Cardiac muscle cell (in vitro differentiated cells and primary cell): ENCODE data around the gene GRM4. TPM values are rescaled to one million over a fixed set of nuclear protein-coding genes. Genes with fewer than 3 reads are reported as not detected.

ENCODE experiments used
- DNase-seq, 2 donors: peaks; one replicate each; pipeline versions ENCODE4 v3.0.0 to v3.0.0-alpha.2; 2010 to 2017; ENCODE audit warnings: low read depth in 1 of 2, low spot score in 1 of 2
- H3K27ac ChIP-seq: fragments of 200-600 bp; sonication (generic); 2 replicates; pipeline ENCODE4 v1.5.1; 2016
- H3K27me3 ChIP-seq: fragments of 200-600 bp; sonication (generic); 2 replicates; pipeline ENCODE4 v1.6.0; 2016; ENCODE audit warnings: control low read depth
- H3K36me3 ChIP-seq: fragments of 200-600 bp; sonication (generic); 2 replicates; pipeline ENCODE4 v1.5.1; 2016; ENCODE audit warnings: control low read depth
- H3K4me1 ChIP-seq: fragments of 200-600 bp; sonication (generic); 2 replicates; pipeline ENCODE4 v1.8.1; 2017; ENCODE audit warnings: low read depth, mild to moderate bottlenecking, mixed run types
- H3K4me3 ChIP-seq: fragments of 200-600 bp; sonication (generic); 2 replicates; pipeline ENCODE4 v1.5.1; 2016; ENCODE audit warnings: mild to moderate bottlenecking
- H3K9me3 ChIP-seq: fragments of 200-600 bp; sonication (generic); 2 replicates; pipeline ENCODE4 v1.5.1; 2017; ENCODE audit warnings: low read depth, mild to moderate bottlenecking, control low read depth
- polyA plus RNA-seq: library from polyadenylated mRNA; unstranded; fragments of >200 nt; fragmentation: Nextera tagmentation; extraction: Ambion mirVana; gene quantifications from 2 replicates; pipeline ENCODE4 v1.2.1, GENCODE V29; 2016
- total RNA-seq: library from RNA; depleted of rRNA; stranded (reverse); fragments of >200 nt; gene quantifications from 2 replicates; pipeline ENCODE4 v1.2.3, GENCODE V29; 2016
- TF ChIP-seq, protein P1 (sequence below): IDR thresholded peaks from 2 replicates; pipeline ENCODE4 v1.5.1; 2012; ENCODE audit warnings: low read depth, mild to moderate bottlenecking, low read length

Gene GRM4
- total and polyA plus RNA-seq, 2 experiments from 2014 or later = 0.31 to 0.42 TPM

- no peak for DNase-seq
- Histone ChIP-seq H3K36me3 (no peaks in the 10 kb centered on the region), H3K27ac (no peak overlapping the region), H3K27me3 (no peaks in the 10 kb centered on the region), H3K4me3 (no peak overlapping the region), H3K4me1 (no peaks in the 10 kb centered on the region), H3K9me3 (no peaks in the 10 kb centered on the region)
- TF ChIP-seq, protein P1, sequence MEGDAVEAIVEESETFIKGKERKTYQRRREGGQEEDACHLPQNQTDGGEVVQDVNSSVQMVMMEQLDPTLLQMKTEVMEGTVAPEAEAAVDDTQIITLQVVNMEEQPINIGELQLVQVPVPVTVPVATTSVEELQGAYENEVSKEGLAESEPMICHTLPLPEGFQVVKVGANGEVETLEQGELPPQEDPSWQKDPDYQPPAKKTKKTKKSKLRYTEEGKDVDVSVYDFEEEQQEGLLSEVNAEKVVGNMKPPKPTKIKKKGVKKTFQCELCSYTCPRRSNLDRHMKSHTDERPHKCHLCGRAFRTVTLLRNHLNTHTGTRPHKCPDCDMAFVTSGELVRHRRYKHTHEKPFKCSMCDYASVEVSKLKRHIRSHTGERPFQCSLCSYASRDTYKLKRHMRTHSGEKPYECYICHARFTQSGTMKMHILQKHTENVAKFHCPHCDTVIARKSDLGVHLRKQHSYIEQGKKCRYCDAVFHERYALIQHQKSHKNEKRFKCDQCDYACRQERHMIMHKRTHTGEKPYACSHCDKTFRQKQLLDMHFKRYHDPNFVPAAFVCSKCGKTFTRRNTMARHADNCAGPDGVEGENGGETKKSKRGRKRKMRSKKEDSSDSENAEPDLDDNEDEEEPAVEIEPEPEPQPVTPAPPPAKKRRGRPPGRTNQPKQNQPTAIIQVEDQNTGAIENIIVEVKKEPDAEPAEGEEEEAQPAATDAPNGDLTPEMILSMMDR = no peak
Measured at GRCh38 chr6:34062156-34062555, 83.7 kb downstream of the GRM4 start.

DNA sequence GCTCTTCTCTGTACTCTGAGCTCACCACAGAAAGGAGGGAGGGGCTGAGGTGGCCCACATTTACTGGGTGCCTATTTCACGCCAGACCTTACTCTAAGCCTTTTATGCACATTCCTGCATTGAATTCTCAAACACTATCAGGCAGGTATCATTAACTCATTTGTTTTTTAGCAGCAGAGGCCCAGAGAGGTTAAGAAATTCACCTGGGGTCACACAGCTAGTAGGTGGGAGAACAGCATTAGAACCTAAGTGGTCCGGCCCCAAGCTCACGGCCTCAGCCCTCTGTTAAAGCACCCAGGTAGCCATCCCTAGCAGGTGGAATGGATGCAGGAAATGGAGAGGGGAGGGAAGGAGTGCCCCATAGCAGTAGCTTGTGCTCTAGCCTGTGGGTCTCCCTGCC, 84.5 kb downstream of the GRM4 start:
- H3K27me3 ChIP-seq = no peaks in the 10 kb centered on the region
- H3K4me3 ChIP-seq = no peak overlapping the region
- H3K36me3 ChIP-seq = no peaks in the 10 kb centered on the region
- TF ChIP-seq, protein P1 = no peak
- no peak for DNase-seq
- no peaks in the 10 kb centered on the region for H3K4me1 ChIP-seq
- H3K27ac ChIP-seq = no peak overlapping the region
- no peaks in the 10 kb centered on the region for H3K9me3 ChIP-seq

- H3K4me1 ChIP-seq = no peaks in the 10 kb centered on the region
- H3K9me3 ChIP-seq = no peaks in the 10 kb centered on the region
- no peak for DNase-seq
- H3K27me3 ChIP-seq = no peaks in the 10 kb centered on the region
- TF ChIP-seq, protein P1 = no peak
- no peak overlapping the region for H3K27ac ChIP-seq
- H3K36me3 ChIP-seq = no peaks in the 10 kb centered on the region
- H3K4me3 ChIP-seq = no peak overlapping the region
Measured at GRCh38 chr6:34059914-34060313, 86.0 kb downstream of the GRM4 start.

DNA sequence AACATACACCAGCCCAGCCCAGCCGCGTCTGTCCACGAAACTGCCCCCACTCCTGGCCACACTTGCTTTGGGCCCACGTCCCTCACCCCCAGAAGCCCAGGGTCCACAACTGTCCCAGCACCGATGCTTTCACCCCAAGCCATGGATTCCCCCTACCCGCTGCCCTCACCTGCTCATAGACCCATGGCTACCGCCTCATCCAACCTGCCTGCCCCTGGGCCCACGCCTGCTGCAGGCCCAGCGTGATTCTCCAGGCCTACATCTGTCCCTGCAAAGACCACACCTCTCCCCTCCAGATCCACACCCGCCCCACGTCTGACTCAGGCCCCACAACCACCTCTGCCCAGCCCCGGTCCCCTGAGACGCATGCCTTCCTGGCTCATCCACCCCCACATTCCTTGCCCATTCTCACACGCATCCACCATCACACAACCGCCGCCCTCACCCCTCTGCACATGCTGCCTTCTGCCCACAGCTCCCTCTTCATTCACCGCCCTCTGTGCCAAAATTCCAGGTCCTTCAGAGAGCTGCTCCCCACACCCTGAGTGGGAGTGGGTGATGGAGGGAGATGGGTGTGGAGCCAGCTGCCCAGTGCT, 86.7 kb downstream of the GRM4 start:
- DNase-seq = no peak
- TF ChIP-seq, protein P1 = no peak
- Histone ChIP-seq H3K27ac (no peak overlapping the region), H3K4me3 (no peak overlapping the region), H3K9me3 (no peaks in the 10 kb centered on the region), H3K4me1 (no peaks in the 10 kb centered on the region), H3K36me3 (no peaks in the 10 kb centered on the region), H3K27me3 (no peaks in the 10 kb centered on the region)

- Histone ChIP-seq H3K36me3 (no peaks in the 10 kb centered on the region), H3K4me1 (no peaks in the 10 kb centered on the region), H3K27ac (no peak overlapping the region), H3K4me3 (no peak overlapping the region), H3K9me3 (no peaks in the 10 kb centered on the region), H3K27me3 (no peaks in the 10 kb centered on the region)
- DNase-seq = no peak
- TF ChIP-seq, protein P1 = no peak
Measured at GRCh38 chr6:34057790-34058189, 88.1 kb downstream of the GRM4 start.
